GM12878 (cell line): ENCODE results near the gene HMCN1. TPM values are rescaled to one million over a fixed set of nuclear protein-coding genes. Genes with fewer than 3 reads are reported as not detected.

Source experiments
- ATAC-seq: fragments of 200-7000 bp; cut with Tn5 transposase; 3 replicates; pipeline ENCODE4 v1.9.1; 2020; ENCODE audit warnings: mild to moderate bottlenecking, moderate library complexity
- BruUV-seq: library from RNA; stranded (reverse); fragments of 400-500 nt; replicated peaks from 2 replicates; lab custom pipeline; 2021; lab: Mats Ljungman, UMichigan
- CTCF ChIA-PET: fragments of 300-600 bp; sonication (Branson Sonifier 250); formaldehyde crosslinking; extraction: SDS; loops from one replicate; lab custom pipeline; 2021; ENCODE audit warnings: inconsistent platforms; lab: Yijun Ruan, JAX
- POLR2A ChIA-PET: fragments of 350-600 bp; formaldehyde crosslinking; extraction: SDS; loops from one replicate; lab custom pipeline; 2021; ENCODE audit warnings: inconsistent platforms; lab: Charles Lee
- RAD21 ChIA-PET: fragments of 300-600 bp; sonication (Branson Sonifier 250); formaldehyde crosslinking; loops from one replicate; lab custom pipeline; 2023; ENCODE audit warnings: antibody characterized with exemption; ENCODE audit not compliant: unreplicated experiment; lab: Charles Lee
- SMC1A ChIA-PET: fragments of 300-600 bp; sonication (Branson Sonifier 250); formaldehyde crosslinking; loops from one replicate; lab custom pipeline; 2023; ENCODE audit not compliant: unreplicated experiment, uncharacterized antibody; lab: Charles Lee
- DNase-seq: peaks from one replicate; pipeline ENCODE4 v3.0.0-alpha.2; 2011; ENCODE audit warnings: low read depth, low spot score
- FAIRE-seq: peaks from 3 replicates; lab custom pipeline; 2011; peaks lifted over from hg19 to GRCh38; lab: Jason Lieb, UNC
- H2AFZ ChIP-seq: 2 replicates; pipeline ENCODE4 v1.6.0; 2011; ENCODE audit warnings: low read depth, low read length, control low read depth; ENCODE audit not compliant: control insufficient read depth
- H3K27ac ChIP-seq: 2 replicates; pipeline ENCODE4 v1.5.1; 2011; ENCODE audit warnings: control low read depth; ENCODE audit not compliant: control insufficient read depth, insufficient read depth
- H3K27me3 ChIP-seq, 2 experiments: replicated peaks in 1 of 2; 2 replicates each; pipeline versions ENCODE4 v1.6.0 to v1.6.1; 2011; ENCODE audit warnings: low read length in 1 of 2; ENCODE audit not compliant: control insufficient read depth in 2 of 2, insufficient read depth in 2 of 2
- H3K36me3 ChIP-seq, 2 experiments: 2 replicates each; pipeline ENCODE4 v1.5.1; 2011; ENCODE audit warnings: low read length in 1 of 2; ENCODE audit not compliant: control insufficient read depth in 2 of 2, insufficient read depth in 2 of 2
- H3K4me1 ChIP-seq: 2 replicates; pipeline ENCODE4 v1.6.1; 2011; ENCODE audit warnings: mild to moderate bottlenecking, low read length, moderate library complexity, mixed read lengths; ENCODE audit not compliant: control insufficient read depth, insufficient read depth
- H3K4me2 ChIP-seq: 2 replicates; pipeline ENCODE4 v1.6.0; 2011; ENCODE audit warnings: control low read depth; ENCODE audit not compliant: control insufficient read depth, insufficient read depth
- H3K4me3 ChIP-seq: fragments of 200-600 bp; sonication (generic); 2 replicates; pipeline ENCODE4 v1.5.1; 2016
- H3K79me2 ChIP-seq: 2 replicates; pipeline ENCODE4 v1.6.0; 2011; ENCODE audit warnings: low read length; ENCODE audit not compliant: control insufficient read depth, insufficient read depth
- H3K9ac ChIP-seq: 2 replicates; pipeline ENCODE4 v1.8.0; 2011; ENCODE audit warnings: low read length, control low read depth, mixed read lengths; ENCODE audit not compliant: control insufficient read depth, insufficient read depth
- H3K9me3 ChIP-seq: replicated peaks from 3 replicates; pipeline ENCODE4 v1.5.1; 2011; ENCODE audit warnings: mild to moderate bottlenecking, low read length; ENCODE audit not compliant: control insufficient read depth, insufficient read depth
- H4K20me1 ChIP-seq: 2 replicates; pipeline ENCODE4 v1.6.0; 2011; ENCODE audit not compliant: control insufficient read depth, insufficient read depth
- BCL11A ChIP-seq: IDR thresholded peaks from 2 replicates; pipeline ENCODE4 v1.6.1; 2011; ENCODE audit warnings: low read depth, low read length
- BRCA1 ChIP-seq: IDR thresholded peaks from 2 replicates; pipeline ENCODE4 v1.6.1; 2011; ENCODE audit warnings: low read depth, low read length, improper control_type of control experiment
- CREB1 ChIP-seq: IDR thresholded peaks from 2 replicates; pipeline ENCODE4 v1.6.1; 2012; ENCODE audit warnings: low read depth, mild to moderate bottlenecking, inconsistent platforms
- HDGF ChIP-seq: fragments of 450-650 bp; IDR thresholded peaks from 2 replicates; pipeline ENCODE4 v1.6.1; 2016; ENCODE audit warnings: antibody characterized with exemption
- MEF2B ChIP-seq: fragments of 450-650 bp; IDR thresholded peaks from 2 replicates; pipeline ENCODE4 v1.6.1; 2018; ENCODE audit warnings: mild to moderate bottlenecking, moderate library complexity; ENCODE audit not compliant: partially characterized antibody, poor library complexity, severe bottlenecking
- PAX5 ChIP-seq: IDR thresholded peaks from 2 replicates; pipeline ENCODE4 v1.6.1; 2011; ENCODE audit warnings: low read depth, low read length, borderline replicate concordance
- RBBP5 ChIP-seq: fragments of 200-600 bp; sonication (generic); conservative IDR thresholded peaks from 2 replicates; pipeline ENCODE4 v1.6.1; 2016
- SMAD1 ChIP-seq: fragments of 450-650 bp; IDR thresholded peaks from 2 replicates; pipeline ENCODE4 v1.6.1; 2018; ENCODE audit warnings: mild to moderate bottlenecking, low read depth; ENCODE audit not compliant: partially characterized antibody
- SMARCA5 ChIP-seq: fragments of 450-650 bp; IDR thresholded peaks from 2 replicates; pipeline ENCODE4 v1.6.1; 2017; ENCODE audit warnings: mild to moderate bottlenecking
- STAT3 ChIP-seq: IDR thresholded peaks from 2 replicates; pipeline ENCODE4 v1.6.1; 2011; ENCODE audit warnings: low read depth, low read length, improper control_type of control experiment
- SUZ12 ChIP-seq: fragments of 200-600 bp; sonication (generic); IDR thresholded peaks from one replicate; pipeline ENCODE4 v1.6.1; 2018; ENCODE audit warnings: antibody characterized with exemption, mild to moderate bottlenecking; ENCODE audit not compliant: unreplicated experiment
- TBL1XR1 ChIP-seq: IDR thresholded peaks from 2 replicates; pipeline ENCODE4 v1.6.1; 2012; ENCODE audit warnings: low read depth, low read length, improper control_type of control experiment
- ZNF622 ChIP-seq: fragments of 450-650 bp; IDR thresholded peaks from 2 replicates; pipeline ENCODE4 v1.6.1; 2017; ENCODE audit warnings: mild to moderate bottlenecking, inconsistent platforms
- WGBS: methylation state at CpG from one replicate; pipeline ENCODE4 v1.1.6; 2016; ENCODE audit warnings: low lambda C conversion rate; ENCODE audit not compliant: insufficient replicate concordance, insufficient coverage; ENCODE audit errors: missing lambda C conversion rate; 5-methylcytosine and 5-hydroxymethylcytosine counted together
- in situ Hi-C: fragments of 300-500 bp; cut with MboI; formaldehyde crosslinking; loops from 9 replicates; pipeline ENCODE4 v1.14.3; 2018; ENCODE audit warnings: mixed read lengths
- intact Hi-C: fragments of 100-400 bp; cut with micrococcal nuclease; formaldehyde crosslinking; loops from one replicate; pipeline ENCODE4 v1.14.2; 2022; ENCODE audit not compliant: unreplicated experiment
- polyA plus RNA-seq, 11 experiments: library from polyadenylated mRNA; depleted of rRNA in 4 of 11; unstranded in 6 of 11; stranded (reverse) in 5 of 11; fragments of >200 nt; fragmentation: Nextera tagmentation in 4 of 11; fragmentation: Illumina TruSeq in 1 of 11; extraction: Ambion mirVana in 4 of 11; extraction: Trizol in 1 of 11; gene quantifications; 1 replicate in 1 of 11; 2 replicates in 10 of 11; pipeline versions ENCODE4 v1.2.1 to v1.2.3, GENCODE V29; 2011 to 2016; ENCODE audit warnings: inconsistent platforms in 2 of 11, missing spikeins in 2 of 11, low read depth in 1 of 11
- total RNA-seq, 4 experiments: library from RNA; depleted of rRNA in 3 of 4; stranded (reverse); fragments of >200 nt in 3 of 4; fragmentation: Illumina TruSeq in 1 of 4; extraction: Trizol in 1 of 4; gene quantifications; 2 replicates each; pipeline versions ENCODE4 v1.2.1 to v1.2.3, GENCODE V29; 2013 to 2021
- TF ChIP-seq, protein P1 (sequence below): fragments of 450-650 bp; IDR thresholded peaks from 2 replicates; pipeline ENCODE4 v1.6.1; 2017; ENCODE audit warnings: low read depth, mild to moderate bottlenecking, moderate library complexity
- TF ChIP-seq, protein P2 (sequence below): fragments of 450-650 bp; IDR thresholded peaks from 2 replicates; pipeline ENCODE4 v1.6.1; 2016; ENCODE audit warnings: mild to moderate bottlenecking
- TF ChIP-seq, protein P3 (sequence below): IDR thresholded peaks from 2 replicates; pipeline ENCODE4 v1.6.1; 2012; ENCODE audit warnings: mild to moderate bottlenecking, low read depth, low read length
- TF ChIP-seq, protein P4 (sequence below): IDR thresholded peaks from 2 replicates; pipeline ENCODE4 v1.6.1; 2011; ENCODE audit warnings: low read depth, mild to moderate bottlenecking, low read length, moderate library complexity, borderline replicate concordance; ENCODE audit errors: extremely low read depth

HMCN1 gene
- total and polyA plus RNA-seq, 10 of the 15 experiments (the other 5 are each of a cell fraction or from before 2014, with no cell fraction given) = under 0.01 to 0.07 TPM; not detected in 8

DNA sequence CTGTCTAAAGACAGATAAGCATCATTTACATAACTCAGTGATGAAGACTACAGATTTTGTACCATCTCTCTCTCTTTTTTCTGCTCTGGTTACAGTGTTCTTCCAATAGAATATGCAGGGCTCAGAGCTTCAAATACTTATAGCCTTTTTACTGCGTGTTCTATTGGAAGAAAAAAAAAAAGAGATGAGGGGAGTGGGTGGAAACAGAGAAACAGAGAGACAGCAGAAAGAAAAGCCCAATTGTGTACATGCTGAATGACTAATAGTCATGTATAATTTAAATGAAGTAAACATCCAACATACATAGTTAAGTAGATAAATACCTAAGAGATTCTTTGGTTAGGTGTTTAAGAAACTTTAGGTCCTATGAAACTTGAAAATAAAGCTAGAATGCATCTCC lies 151.9 kb downstream of the HMCN1 start:
- ChIA-PET POLR2A (no interaction called here), CTCF (no interaction called here), SMC1A (interaction anchor here (0.7 kb wide), 1 partner anchor 21 kb away, joined by 3 read pairs; no protein-coding TSS in a partner anchor), RAD21 (no interaction called here)
- Histone ChIP-seq H3K27ac (no peak overlapping the region), H2AFZ (no peak overlapping the region), H4K20me1 (no peaks in the 10 kb centered on the region), H3K4me1 (no peaks in the 10 kb centered on the region), H3K36me3 (no peaks in the 10 kb centered on the region), H3K9me3 (no peaks in the 10 kb centered on the region), H3K79me2 (no peaks in the 10 kb centered on the region), H3K4me2 (no peak overlapping the region), H3K27me3 (no peaks in the 10 kb centered on the region), H3K9ac (no peak overlapping the region), H3K4me3 (no peak overlapping the region)
- FAIRE-seq (no peak), DNase-seq (no peak), ATAC-seq (no peak)
- no TSS peak for BruUV-seq
- 0% methylated on average over 1 of the region's 1 CpG for WGBS
- TF ChIP-seq SMARCA5 (no peak), MEF2B (no peak), PAX5 (no peak), CREB1 (no peak), ZNF622 (no peak), BCL11A (no peak), SMAD1 (no peak), SUZ12 (no peak), STAT3 (no peak), HDGF (no peak), TBL1XR1 (no peak), RBBP5 (no peak), BRCA1 (no peak)
- TF ChIP-seq, protein P1, sequence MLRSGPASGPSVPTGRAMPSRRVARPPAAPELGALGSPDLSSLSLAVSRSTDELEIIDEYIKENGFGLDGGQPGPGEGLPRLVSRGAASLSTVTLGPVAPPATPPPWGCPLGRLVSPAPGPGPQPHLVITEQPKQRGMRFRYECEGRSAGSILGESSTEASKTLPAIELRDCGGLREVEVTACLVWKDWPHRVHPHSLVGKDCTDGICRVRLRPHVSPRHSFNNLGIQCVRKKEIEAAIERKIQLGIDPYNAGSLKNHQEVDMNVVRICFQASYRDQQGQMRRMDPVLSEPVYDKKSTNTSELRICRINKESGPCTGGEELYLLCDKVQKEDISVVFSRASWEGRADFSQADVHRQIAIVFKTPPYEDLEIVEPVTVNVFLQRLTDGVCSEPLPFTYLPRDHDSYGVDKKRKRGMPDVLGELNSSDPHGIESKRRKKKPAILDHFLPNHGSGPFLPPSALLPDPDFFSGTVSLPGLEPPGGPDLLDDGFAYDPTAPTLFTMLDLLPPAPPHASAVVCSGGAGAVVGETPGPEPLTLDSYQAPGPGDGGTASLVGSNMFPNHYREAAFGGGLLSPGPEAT = no peak
- TF ChIP-seq, protein P2, sequence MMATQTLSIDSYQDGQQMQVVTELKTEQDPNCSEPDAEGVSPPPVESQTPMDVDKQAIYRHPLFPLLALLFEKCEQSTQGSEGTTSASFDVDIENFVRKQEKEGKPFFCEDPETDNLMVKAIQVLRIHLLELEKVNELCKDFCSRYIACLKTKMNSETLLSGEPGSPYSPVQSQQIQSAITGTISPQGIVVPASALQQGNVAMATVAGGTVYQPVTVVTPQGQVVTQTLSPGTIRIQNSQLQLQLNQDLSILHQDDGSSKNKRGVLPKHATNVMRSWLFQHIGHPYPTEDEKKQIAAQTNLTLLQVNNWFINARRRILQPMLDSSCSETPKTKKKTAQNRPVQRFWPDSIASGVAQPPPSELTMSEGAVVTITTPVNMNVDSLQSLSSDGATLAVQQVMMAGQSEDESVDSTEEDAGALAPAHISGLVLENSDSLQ = no peak
- TF ChIP-seq, protein P3, sequence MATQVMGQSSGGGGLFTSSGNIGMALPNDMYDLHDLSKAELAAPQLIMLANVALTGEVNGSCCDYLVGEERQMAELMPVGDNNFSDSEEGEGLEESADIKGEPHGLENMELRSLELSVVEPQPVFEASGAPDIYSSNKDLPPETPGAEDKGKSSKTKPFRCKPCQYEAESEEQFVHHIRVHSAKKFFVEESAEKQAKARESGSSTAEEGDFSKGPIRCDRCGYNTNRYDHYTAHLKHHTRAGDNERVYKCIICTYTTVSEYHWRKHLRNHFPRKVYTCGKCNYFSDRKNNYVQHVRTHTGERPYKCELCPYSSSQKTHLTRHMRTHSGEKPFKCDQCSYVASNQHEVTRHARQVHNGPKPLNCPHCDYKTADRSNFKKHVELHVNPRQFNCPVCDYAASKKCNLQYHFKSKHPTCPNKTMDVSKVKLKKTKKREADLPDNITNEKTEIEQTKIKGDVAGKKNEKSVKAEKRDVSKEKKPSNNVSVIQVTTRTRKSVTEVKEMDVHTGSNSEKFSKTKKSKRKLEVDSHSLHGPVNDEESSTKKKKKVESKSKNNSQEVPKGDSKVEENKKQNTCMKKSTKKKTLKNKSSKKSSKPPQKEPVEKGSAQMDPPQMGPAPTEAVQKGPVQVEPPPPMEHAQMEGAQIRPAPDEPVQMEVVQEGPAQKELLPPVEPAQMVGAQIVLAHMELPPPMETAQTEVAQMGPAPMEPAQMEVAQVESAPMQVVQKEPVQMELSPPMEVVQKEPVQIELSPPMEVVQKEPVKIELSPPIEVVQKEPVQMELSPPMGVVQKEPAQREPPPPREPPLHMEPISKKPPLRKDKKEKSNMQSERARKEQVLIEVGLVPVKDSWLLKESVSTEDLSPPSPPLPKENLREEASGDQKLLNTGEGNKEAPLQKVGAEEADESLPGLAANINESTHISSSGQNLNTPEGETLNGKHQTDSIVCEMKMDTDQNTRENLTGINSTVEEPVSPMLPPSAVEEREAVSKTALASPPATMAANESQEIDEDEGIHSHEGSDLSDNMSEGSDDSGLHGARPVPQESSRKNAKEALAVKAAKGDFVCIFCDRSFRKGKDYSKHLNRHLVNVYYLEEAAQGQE = no peak
- TF ChIP-seq, protein P4, sequence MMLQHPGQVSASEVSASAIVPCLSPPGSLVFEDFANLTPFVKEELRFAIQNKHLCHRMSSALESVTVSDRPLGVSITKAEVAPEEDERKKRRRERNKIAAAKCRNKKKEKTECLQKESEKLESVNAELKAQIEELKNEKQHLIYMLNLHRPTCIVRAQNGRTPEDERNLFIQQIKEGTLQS = no peak
- in situ Hi-C loops = no loop called here
- intact Hi-C loops = no loop called here
